T-cell (primary cell): ENCODE results near the gene TBK1. TPM values are rescaled to one million over a fixed set of nuclear protein-coding genes. Genes with fewer than 3 reads are reported as not detected.

Experiments
- ATAC-seq, 4 experiments: fragments of 200-7000 bp in 3 of 4; fragments of 150-1000 bp in 1 of 4; cut with Tn5 transposase; replicated peaks in 1 of 4; 1 replicate in 3 of 4; 2 replicates in 1 of 4; pipeline ENCODE4 v1.10.0; 2021; ENCODE audit warnings: moderate library complexity in 3 of 4, mild to moderate bottlenecking in 2 of 4, moderate number of reproducible peaks in 1 of 4
- CTCF ChIA-PET, 2 donors: fragments of 300-600 bp; sonication (Branson Sonifier 250); formaldehyde crosslinking; loops; one replicate each; lab custom pipeline; 2022; ENCODE audit warnings: antibody characterized with exemption in 2 of 2; lab: Charles Lee
- POLR2A ChIA-PET, 2 donors: fragments of 300-600 bp; sonication (Branson Sonifier 250); formaldehyde crosslinking; loops; one replicate each; lab custom pipeline; 2022; ENCODE audit warnings: antibody characterized with exemption in 2 of 2; lab: Charles Lee
- DNase-seq, 35 experiments: peaks; one replicate each; pipeline versions ENCODE4 v3.0.0 to v3.0.0-alpha.2; 2013 to 2023
- H3K27ac ChIP-seq: one replicate; pipeline ENCODE4 v1.5.1; 2013; ENCODE audit warnings: low read length
- H3K27me3 ChIP-seq, 2 experiments: replicated peaks in 1 of 2; 1 replicate in 1 of 2; 2 replicates in 1 of 2; pipeline versions ENCODE4 v1.6.1 to v1.7.0; 2013; ENCODE audit warnings: low read length in 1 of 2, mixed read lengths in 1 of 2; ENCODE audit not compliant: control insufficient read depth in 2 of 2, insufficient read depth in 2 of 2; ENCODE audit errors: extremely low read depth in 1 of 2
- H3K36me3 ChIP-seq, 2 donors: 1 replicate in 1 of 2; 2 replicates in 1 of 2; pipeline versions ENCODE4 v1.6.1 to v1.7.0; 2013; ENCODE audit warnings: low read length in 1 of 2; ENCODE audit not compliant: control insufficient read depth in 2 of 2, insufficient read depth in 1 of 2; ENCODE audit errors: extremely low read depth in 1 of 2
- H3K4me1 ChIP-seq, 2 experiments: 1 replicate in 1 of 2; 2 replicates in 1 of 2; pipeline versions ENCODE4 v1.6.1 to v1.7.0; 2013; ENCODE audit warnings: low read length in 2 of 2, mixed read lengths in 1 of 2; ENCODE audit not compliant: insufficient read depth in 2 of 2, control insufficient read depth in 1 of 2; ENCODE audit errors: extremely low read depth in 1 of 2
- H3K4me3 ChIP-seq, 2 donors: 1 replicate in 1 of 2; 2 replicates in 1 of 2; pipeline versions ENCODE4 v1.5.1 to v1.7.0; 2013; ENCODE audit warnings: mild to moderate bottlenecking in 2 of 2, low read length in 1 of 2, moderate library complexity in 1 of 2; ENCODE audit not compliant: control insufficient read depth in 1 of 2; ENCODE audit errors: extremely low read depth in 1 of 2
- H3K9me3 ChIP-seq: 2 replicates; pipeline ENCODE4 v1.7.0; 2013
- H3K27ac Mint-ChIP-seq, 2 donors: one replicate each; pipeline ENCODE4 v1.8.0; 2020 to 2021; ENCODE audit warnings: mild to moderate bottlenecking in 2 of 2, mixed read lengths in 2 of 2
- H3K27me3 Mint-ChIP-seq, 2 donors: one replicate each; pipeline ENCODE4 v1.8.0; 2021 to 2022; ENCODE audit warnings: mixed read lengths in 2 of 2
- H3K36me3 Mint-ChIP-seq: one replicate; pipeline ENCODE4 v1.8.0; 2021; ENCODE audit warnings: mixed read lengths
- H3K4me1 Mint-ChIP-seq, 3 donors: one replicate each; pipeline ENCODE4 v1.8.0; 2020 to 2022; ENCODE audit warnings: mixed read lengths in 3 of 3, mild to moderate bottlenecking in 1 of 3
- H3K4me3 Mint-ChIP-seq, 3 donors: one replicate each; pipeline ENCODE4 v1.8.0; 2020 to 2022; ENCODE audit warnings: mild to moderate bottlenecking in 3 of 3, mixed read lengths in 3 of 3, moderate library complexity in 3 of 3
- H3K9me3 Mint-ChIP-seq, 3 donors: one replicate each; pipeline ENCODE4 v1.8.0; 2020 to 2022; ENCODE audit warnings: mixed read lengths in 3 of 3
- WGBS: methylation state at CpG from one replicate; pipeline ENCODE4 v1.1.5; 2013; ENCODE audit warnings: missing lambda C conversion rate; ENCODE audit not compliant: insufficient coverage; 5-methylcytosine and 5-hydroxymethylcytosine counted together
- total RNA-seq, 35 experiments: library from RNA in 6 of 35; stranded (reverse) in 6 of 35; fragments of 120-200 nt in 1 of 35; gene quantifications; one replicate each; pipeline versions ENCODE4 v1.2.1 to v1.2.4 and lab custom pipeline; 2013 to 2026

Gene TBK1
- total RNA-seq, 5 donors from 2014 or later (not counting 1 experiment from before 2014, with no cell fraction given) = 8.9 to 20.0 (median 13.5) TPM

DNA sequence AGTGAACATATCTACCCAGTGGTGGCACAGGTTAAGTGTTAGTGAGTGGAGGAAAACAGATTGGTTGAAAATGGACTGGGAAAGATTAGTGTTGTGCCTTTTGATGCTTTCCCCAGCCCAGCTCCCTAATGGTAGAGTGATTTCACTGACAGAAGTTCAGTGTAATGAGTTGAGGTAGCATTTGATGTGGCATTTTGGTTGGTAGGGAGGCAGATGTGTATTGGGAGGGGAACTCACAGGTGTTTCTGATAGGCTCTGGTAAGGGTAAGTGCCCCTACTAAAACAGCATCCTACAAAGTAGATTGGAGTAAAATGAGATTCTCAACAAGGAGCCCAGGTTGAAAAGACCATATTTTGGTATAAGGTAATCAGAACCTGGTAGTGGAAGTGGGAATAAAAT is 4.2 kb downstream of the TBK1 start:
- CTCF ChIA-PET = interaction anchor here in 1 of 2 donors (1.1 to 1.2 kb wide), 2 partner anchors 11 to 93 kb away, joined by 3 to 5 read pairs; no protein-coding TSS in a partner anchor
- peak overlapping the region; percentile 25 for H3K27ac ChIP-seq

DNA sequence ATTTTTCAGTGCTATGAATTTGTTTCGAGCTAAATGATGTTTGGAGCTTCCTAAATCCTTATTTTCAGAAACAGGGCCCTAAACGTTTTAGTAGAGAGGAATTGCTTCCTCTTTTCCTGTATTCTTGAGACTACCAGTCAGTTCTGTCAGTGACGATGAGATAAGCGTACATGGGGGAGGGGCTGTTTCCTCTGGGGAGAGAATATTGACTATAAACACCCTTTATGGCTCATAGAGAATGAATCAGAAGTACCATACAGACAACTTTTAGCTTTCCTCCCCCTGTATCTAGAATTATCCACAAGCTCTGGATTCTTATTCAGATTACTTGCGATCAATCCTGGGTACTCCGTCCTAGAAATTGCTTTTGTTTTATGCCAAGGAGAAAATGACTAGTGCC is 5.1 kb downstream of the TBK1 start:
- Histone ChIP-seq H3K9me3 (no peaks in the 10 kb centered on the region), H3K27me3 (no peaks in the 10 kb centered on the region), H3K4me1 (peaks cover 7 to 16% of the 10 kb centered on the region in 2 experiments), H3K27ac (peak overlapping the region; percentile 43), H3K4me3 (no peak overlapping the region), H3K36me3 (peaks cover 0 to 9% of the 10 kb centered on the region in 2 donors)
- POLR2A ChIA-PET = interaction anchor here (0.5 to 0.9 kb wide), 5 partner anchors 54 to 241 kb away, joined by 3 to 8 read pairs (median 3); no protein-coding TSS in a partner anchor
- DNase-seq = peak in 11 of 35 experiments; percentile 3 to 36 (median 20)
- ATAC-seq = no peak
- peaks cover 47 to 61% (median 55%) of the 10 kb centered on the region in 3 donors for H3K4me1 Mint-ChIP-seq
- peak overlapping the region in 1 of 3 donors; percentile 13 for H3K4me3 Mint-ChIP-seq
- H3K27ac Mint-ChIP-seq = peak overlapping the region; percentile 64 to 83
- H3K9me3 Mint-ChIP-seq = no peaks in the 10 kb centered on the region
- peaks cover 6% of the 10 kb centered on the region for H3K36me3 Mint-ChIP-seq
- no CpG with 5 or more reads among the region's 6 CpGs for WGBS
- no peaks in the 10 kb centered on the region for H3K27me3 Mint-ChIP-seq
- CTCF ChIA-PET = interaction anchor here (0.6 to 0.7 kb wide), 4 partner anchors 16 to 612 kb away, joined by 3 to 4 read pairs (median 3); no protein-coding TSS in a partner anchor

More for the DNA sequence above, 4.2 kb downstream of the TBK1 start:
- peak overlapping the region in 2 of 3 donors; percentile 0 to 35 for H3K4me3 Mint-ChIP-seq
- POLR2A ChIA-PET = no interaction called here
- peaks cover 0 to 3% of the 10 kb centered on the region in 2 donors for H3K36me3 ChIP-seq
- peak in 1 of 4 experiments; percentile 28 for ATAC-seq
- H3K36me3 Mint-ChIP-seq = no peaks in the 10 kb centered on the region
- H3K9me3 Mint-ChIP-seq = no peaks in the 10 kb centered on the region
- no peaks in the 10 kb centered on the region for H3K9me3 ChIP-seq
- H3K4me3 ChIP-seq = no peak overlapping the region
- H3K27ac Mint-ChIP-seq = peak overlapping the region; percentile 86 to 91
- peak in 1 of 35 experiments; percentile 39 for DNase-seq
- H3K27me3 Mint-ChIP-seq = no peaks in the 10 kb centered on the region
- H3K4me1 Mint-ChIP-seq = peaks cover 54 to 68% (median 63%) of the 10 kb centered on the region in 3 donors
- H3K27me3 ChIP-seq = no peaks in the 10 kb centered on the region
- H3K4me1 ChIP-seq = peaks cover 7 to 22% of the 10 kb centered on the region in 2 experiments

DNA sequence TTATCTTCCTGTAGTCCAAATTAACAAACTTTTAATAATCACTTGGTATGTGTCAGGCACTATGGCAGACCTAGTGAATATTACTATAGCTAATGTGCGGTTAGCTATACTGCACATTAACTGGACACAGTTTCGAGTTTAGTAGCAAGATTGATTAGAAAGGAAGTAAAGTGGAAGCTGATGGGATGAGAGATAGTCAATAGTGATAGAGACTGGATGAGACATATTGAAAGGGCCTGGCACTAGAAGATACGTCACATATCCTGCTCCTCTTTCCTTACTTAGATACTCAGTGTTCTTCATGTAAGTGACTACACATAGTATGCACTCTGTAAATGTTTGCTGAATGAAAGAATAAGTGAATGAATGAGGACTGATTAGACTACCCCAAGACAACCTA is 5.5 kb downstream of the TBK1 start:
- peaks cover 47 to 60% (median 55%) of the 10 kb centered on the region in 3 donors for H3K4me1 Mint-ChIP-seq
- no peaks in the 10 kb centered on the region for H3K27me3 Mint-ChIP-seq
- DNase-seq = peak in 1 of 35 experiments; percentile 18
- CTCF ChIA-PET = interaction anchor here in 1 of 2 donors (0.7 kb wide), 1 partner anchor 612 kb away, joined by 3 read pairs; no protein-coding TSS in a partner anchor
- WGBS = 55% methylated on average over 2 of the region's 3 CpGs
- H3K27me3 ChIP-seq = no peaks in the 10 kb centered on the region
- POLR2A ChIA-PET = interaction anchor here (0.5 to 0.6 kb wide), 2 partner anchors 84 to 239 kb away, joined by 3 read pairs; no protein-coding TSS in a partner anchor
- peaks cover 7% of the 10 kb centered on the region for H3K36me3 Mint-ChIP-seq
- H3K4me1 ChIP-seq = peaks cover 5 to 16% of the 10 kb centered on the region in 2 experiments
- no peak for ATAC-seq
- peak overlapping the region; percentile 43 for H3K27ac ChIP-seq
- H3K9me3 ChIP-seq = no peaks in the 10 kb centered on the region
- peak overlapping the region; percentile 64 to 83 for H3K27ac Mint-ChIP-seq
- no peaks in the 10 kb centered on the region for H3K9me3 Mint-ChIP-seq
- peak overlapping the region in 1 of 3 donors; percentile 13 for H3K4me3 Mint-ChIP-seq
- H3K4me3 ChIP-seq = no peak overlapping the region
- H3K36me3 ChIP-seq = peaks cover 0 to 9% of the 10 kb centered on the region in 2 donors

DNA sequence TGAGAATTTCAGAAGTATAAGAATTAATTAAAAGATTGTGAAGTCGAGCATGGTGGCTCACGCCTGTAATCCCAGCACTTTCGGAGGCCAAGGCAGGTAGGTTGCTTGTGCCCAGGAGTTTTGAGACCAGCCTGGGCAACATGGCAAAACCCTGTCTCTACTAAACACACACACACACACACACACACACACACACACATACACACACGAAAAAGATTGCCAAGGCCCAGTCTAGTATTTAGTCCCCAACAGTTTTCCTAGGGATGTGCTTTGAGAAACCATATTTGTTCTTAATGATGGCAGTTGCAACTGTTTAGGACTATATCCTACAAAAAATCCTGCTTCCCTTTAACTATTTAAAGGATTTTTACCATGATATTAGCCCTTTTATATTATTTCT is 6.0 kb downstream of the TBK1 start:
- no peak for ATAC-seq
- DNase-seq = peak in 1 of 35 experiments; percentile 6
- Histone ChIP-seq H3K27me3 (no peaks in the 10 kb centered on the region), H3K4me1 (peaks cover 3 to 16% of the 10 kb centered on the region in 2 experiments), H3K36me3 (peaks cover 0 to 9% of the 10 kb centered on the region in 2 donors), H3K4me3 (no peak overlapping the region), H3K27ac (peak overlapping the region; percentile 43), H3K9me3 (no peaks in the 10 kb centered on the region)
- Mint-ChIP-seq H3K27me3 (no peaks in the 10 kb centered on the region), H3K27ac (peak overlapping the region; percentile 64 to 83), H3K36me3 (peaks cover 9% of the 10 kb centered on the region), H3K4me1 (peaks cover 43 to 55% (median 51%) of the 10 kb centered on the region in 3 donors), H3K4me3 (no peak overlapping the region), H3K9me3 (no peaks in the 10 kb centered on the region)
- ChIA-PET POLR2A (no interaction called here), CTCF (no interaction called here)
- WGBS = 80% methylated on average over 2 of the region's 4 CpGs

DNA sequence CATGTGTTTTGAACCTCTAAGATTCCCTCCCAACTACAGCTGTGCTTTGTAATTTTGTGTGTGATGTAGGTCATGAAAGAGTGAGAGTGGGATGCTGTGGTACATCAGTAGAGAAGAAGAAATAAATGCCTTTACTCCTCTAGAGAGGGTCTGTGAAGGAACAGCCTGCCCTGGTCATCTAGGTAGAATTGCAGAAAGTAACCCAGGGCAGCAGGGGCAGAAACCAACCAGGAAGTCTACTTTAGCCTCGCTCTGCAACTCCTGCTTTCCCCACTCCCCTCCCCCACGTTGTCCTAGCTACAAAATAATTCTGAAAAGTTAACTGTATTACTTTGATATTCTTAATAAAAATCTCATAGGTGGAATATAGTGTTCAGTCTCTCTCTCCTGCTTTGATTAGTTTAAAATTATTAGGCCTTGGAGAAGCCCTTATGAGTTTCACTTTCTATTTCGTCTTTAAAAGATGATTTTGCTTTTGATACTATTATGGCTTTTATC is 7.5 kb downstream of the TBK1 start:
- ATAC-seq = peak; percentile 46 to 63 (median 56)
- WGBS = no CpG with 5 or more reads among the region's 3 CpGs
- peak overlapping the region; percentile 78 to 85 (median 79) for H3K4me3 Mint-ChIP-seq
- Histone ChIP-seq H3K36me3 (peaks cover 0 to 10% of the 10 kb centered on the region in 2 donors), H3K4me1 (peaks cover 3 to 16% of the 10 kb centered on the region in 2 experiments), H3K9me3 (no peaks in the 10 kb centered on the region), H3K4me3 (peak overlapping the region in 1 of 2 donors; percentile 52), H3K27ac (peak overlapping the region; percentile 87), H3K27me3 (no peaks in the 10 kb centered on the region)
- H3K9me3 Mint-ChIP-seq = no peaks in the 10 kb centered on the region
- peak overlapping the region; percentile 95 to 98 for H3K27ac Mint-ChIP-seq
- no peaks in the 10 kb centered on the region for H3K27me3 Mint-ChIP-seq
- H3K4me1 Mint-ChIP-seq = peaks cover 34 to 46% (median 44%) of the 10 kb centered on the region in 3 donors
- peak in 9 of 35 experiments; percentile 3 to 54 (median 10) for DNase-seq
- POLR2A ChIA-PET = interaction anchor here in 1 of 2 donors (0.6 kb wide), 1 partner anchor 1843 kb away, joined by 3 read pairs; the partner anchor contains the start of gene HELB
- CTCF ChIA-PET = no interaction called here
- peaks cover 9% of the 10 kb centered on the region for H3K36me3 Mint-ChIP-seq

DNA sequence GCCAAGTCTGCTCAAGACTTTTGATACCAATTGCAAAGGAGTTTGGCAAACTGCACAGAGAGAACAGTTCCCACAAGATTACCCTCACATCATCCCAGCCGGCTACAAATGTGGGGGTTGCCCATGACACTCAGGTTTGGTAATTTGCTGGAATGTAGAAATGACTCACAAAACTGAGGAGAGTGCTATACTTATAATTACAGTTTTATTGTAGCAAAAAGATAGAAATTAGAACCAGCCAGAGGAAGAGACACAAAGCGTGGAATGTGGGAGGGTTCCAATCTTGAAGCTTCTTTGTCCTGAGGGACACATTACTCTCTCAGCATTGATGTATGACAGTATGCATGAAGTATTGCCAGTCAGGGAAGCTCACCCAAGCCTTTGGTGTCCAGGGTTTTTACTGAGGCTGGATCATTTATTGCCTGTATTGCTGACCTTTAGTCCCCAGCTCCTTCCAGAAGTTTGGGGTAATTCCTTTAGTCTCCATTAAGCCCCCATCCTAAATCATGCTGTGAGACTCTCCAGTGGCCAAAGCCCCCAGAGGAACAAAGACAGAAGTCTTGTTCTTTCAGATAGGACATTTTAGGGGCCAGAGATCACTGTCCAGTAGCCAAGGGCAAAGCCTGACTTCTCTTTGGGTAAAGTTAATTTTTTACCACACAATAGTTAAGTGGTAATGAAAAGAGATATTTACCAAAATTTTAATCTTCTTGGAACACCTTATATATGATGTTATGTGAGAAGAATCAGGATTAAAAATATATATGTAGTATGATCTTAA is 9.9 kb downstream of the TBK1 start:
- no peak overlapping the region for H3K27ac Mint-ChIP-seq

More for the DNA sequence above, 9.9 kb downstream of the TBK1 start:
- ChIA-PET POLR2A (no interaction called here), CTCF (no interaction called here)
- WGBS = 100% methylated on average over 1 of the region's 2 CpGs
- Mint-ChIP-seq H3K4me1 (peaks cover 24 to 30% (median 28%) of the 10 kb centered on the region in 3 donors), H3K36me3 (peaks cover 22% of the 10 kb centered on the region), H3K9me3 (no peaks in the 10 kb centered on the region), H3K27me3 (no peaks in the 10 kb centered on the region), H3K4me3 (no peak overlapping the region)
- no peak for DNase-seq
- H3K4me3 ChIP-seq = no peak overlapping the region
- no peaks in the 10 kb centered on the region for H3K9me3 ChIP-seq
- no peak overlapping the region for H3K27ac ChIP-seq
- H3K36me3 ChIP-seq = peaks cover 0 to 25% of the 10 kb centered on the region in 2 donors
- no peaks in the 10 kb centered on the region for H3K27me3 ChIP-seq
- H3K4me1 ChIP-seq = peaks cover 3 to 11% of the 10 kb centered on the region in 2 experiments
- no peak for ATAC-seq
